Mesenchymal stem cell (in vitro differentiated cells and primary cell): ENCODE results near the gene F8. TPM values are rescaled to one million over a fixed set of nuclear protein-coding genes. Genes with fewer than 3 reads are reported as not detected.

Source experiments
- small RNA-seq: library from polyadenylated mRNA; stranded (forward); fragments of <200 nt; extraction: miRNeasy Mini kit (QIAGEN cat#:217004); gene quantifications from one replicate; pipeline ENCODE3, GENCODE V24; 2013; ENCODE audit warnings: low read depth

F8 gene

Small RNA genes within 50 kb of the gene (small RNA-seq; reads per million reads assigned to genes)
- not detected for gene MIR1184-1
